Occipital lobe (tissue), 2 donors: Measurements from ENCODE around the gene HSP90AB1. TPM values are rescaled to one million over a fixed set of nuclear protein-coding genes. Genes with fewer than 3 reads are reported as not detected.

Experiments
- DNase-seq: peaks from one replicate; lab custom pipeline; 2025; lab: John Stamatoyannopoulos, UW
- total RNA-seq: library from RNA; depleted of rRNA; stranded (reverse); fragments of >200 nt; gene quantifications from one replicate; pipeline ENCODE4 v1.2.3, GENCODE V29; 2014

Gene HSP90AB1
- total RNA-seq, 1 donor from 2014 or later: 440 TPM

GRCh38 chr6:44268095-44268628 is 21.3 kb downstream of the HSP90AB1 start:
- peak; percentile 40 for DNase-seq

GRCh38 chr6:44269178-44269920 is 22.4 kb downstream of the HSP90AB1 start:
- no peak for DNase-seq

- DNase-seq: peak; percentile 53
These were observed 23.1 kb downstream of the HSP90AB1 start, which contains the start of gene TMEM151B for GRCh38 chr6:44269921-44270525. TSS of gene TMEM151B (plus strand) at chr6:44270450. CDS start at chr6:44270743, 293 bp downstream.

- DNase-seq: no peak
These were observed 23.9 kb downstream of the HSP90AB1 start for GRCh38 chr6:44270526-44271405.

GRCh38 chr6:44271406-44271723 is 24.5 kb downstream of the HSP90AB1 start:
- DNase-seq: no peak

GRCh38 chr6:44271914-44272313 is 25.0 kb downstream of the HSP90AB1 start:
- no peak for DNase-seq

GRCh38 chr6:44272529-44272928 is 25.6 kb downstream of the HSP90AB1 start:
- no peak for DNase-seq

GRCh38 chr6:44272999-44273566 is 26.2 kb downstream of the HSP90AB1 start:
- DNase-seq: no peak

- no peak for DNase-seq
These were observed 26.7 kb downstream of the HSP90AB1 start for GRCh38 chr6:44273617-44274016.

- no peak for DNase-seq
These were observed 28.4 kb downstream of the HSP90AB1 start for GRCh38 chr6:44275271-44275748.

GRCh38 chr6:44275749-44276648 is 29.1 kb downstream of the HSP90AB1 start:
- DNase-seq: no peak

GRCh38 chr6:44276667-44277640 is 30.1 kb downstream of the HSP90AB1 start:
- no peak for DNase-seq

GRCh38 chr6:44277763-44278162 is 30.9 kb downstream of the HSP90AB1 start:
- no peak for DNase-seq

GRCh38 chr6:44278315-44278714 is 31.4 kb downstream of the HSP90AB1 start:
- DNase-seq: no peak

GRCh38 chr6:44278774-44279697 is 32.1 kb downstream of the HSP90AB1 start:
- DNase-seq: peak; percentile 44

GRCh38 chr6:44284121-44284520 is 37.2 kb downstream of the HSP90AB1 start:
- DNase-seq: no peak

- DNase-seq: no peak
These were observed 38.0 kb downstream of the HSP90AB1 start for GRCh38 chr6:44284867-44285266.
